Ovary (tissue), 1 donor: ENCODE measurements around the gene PRKCE.

Experiments used
- EP300 ChIP-seq: sonication (generic); formaldehyde crosslinking; IDR thresholded peaks from one replicate; pipeline ENCODE4 v1.6.1; 2017; ENCODE audit warnings: antibody characterized with exemption
- POLR2A ChIP-seq: fragments of 450-650 bp; IDR thresholded peaks from one replicate; pipeline ENCODE4 v1.6.1; 2017; ENCODE audit warnings: antibody characterized with exemption, mild to moderate bottlenecking, moderate library complexity

GRCh38 chr2:45890819-45891218 is 239.3 kb downstream of the PRKCE start:
- TF ChIP-seq EP300, result no peak
- TF ChIP-seq POLR2A, result no peak
